DOHH2 (cell line): ENCODE measurements around the gene SUPT4H1.

Experiments used
- CTCF ChIP-seq: fragments of 200-600 bp; sonication (generic); IDR thresholded peaks from one replicate; pipeline ENCODE4 v1.5.1; 2014; ENCODE audit warnings: antibody characterized with exemption, mild to moderate bottlenecking, low read depth, low read length; ENCODE audit not compliant: poor library complexity, severe bottlenecking
- EZH2phosphoT487 ChIP-seq: fragments of 200-600 bp; sonication (generic); IDR thresholded peaks from 2 replicates; pipeline ENCODE4 v1.6.1; 2017; ENCODE audit warnings: borderline replicate concordance, mild to moderate bottlenecking, antibody characterized with exemption, low read length, moderate library complexity, mixed read lengths

GRCh38 chr17:58399974-58400373 is 48.0 kb upstream of the SUPT4H1 start:
- TF ChIP-seq CTCF, result no peak
- TF ChIP-seq EZH2phosphoT487, result no peak
